T-helper 1 cell (primary cell): ENCODE measurements around the gene MAP3K13.
"Not testable (repeated sequence)": the region's sequence is repeated elsewhere in the genome, so short reads cannot be mapped to it uniquely, and the experiment has no call there.

Experiments used
- DNase-seq, 5 donors: peaks; one replicate each; pipeline ENCODE4 v3.0.0-alpha.2; 2012 to 2020

MAP3K13 gene

GRCh38 chr3:185457376-185457775 lies 94.4 kb downstream of the MAP3K13 start:
- DNase-seq = no peak

DNA sequence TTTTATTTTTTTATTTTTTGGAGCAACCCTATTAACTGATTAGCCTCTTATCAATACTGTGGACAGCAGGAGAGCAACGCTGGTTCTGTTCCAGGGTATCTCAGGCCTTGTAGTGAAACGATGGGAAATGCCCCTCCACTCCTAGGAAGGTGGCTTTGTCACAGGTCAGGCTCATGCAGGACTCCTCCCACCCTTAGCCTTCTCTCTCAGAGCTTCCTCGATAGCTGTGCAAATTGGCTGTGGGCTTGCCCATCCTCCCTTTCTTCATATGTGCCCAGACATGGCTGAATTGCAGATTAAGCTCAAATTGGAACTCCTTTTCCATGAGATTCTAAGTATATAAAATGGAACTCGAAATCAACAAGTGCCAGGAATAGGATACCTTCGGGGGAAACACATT lies 97.4 kb downstream of the MAP3K13 start:
- DNase-seq = no peak

GRCh38 chr3:185460719-185461350 lies 97.9 kb downstream of the MAP3K13 start:
- DNase-seq = no peak

GRCh38 chr3:185465471-185465870 lies 102.5 kb downstream of the MAP3K13 start:
- no peak for DNase-seq

DNA sequence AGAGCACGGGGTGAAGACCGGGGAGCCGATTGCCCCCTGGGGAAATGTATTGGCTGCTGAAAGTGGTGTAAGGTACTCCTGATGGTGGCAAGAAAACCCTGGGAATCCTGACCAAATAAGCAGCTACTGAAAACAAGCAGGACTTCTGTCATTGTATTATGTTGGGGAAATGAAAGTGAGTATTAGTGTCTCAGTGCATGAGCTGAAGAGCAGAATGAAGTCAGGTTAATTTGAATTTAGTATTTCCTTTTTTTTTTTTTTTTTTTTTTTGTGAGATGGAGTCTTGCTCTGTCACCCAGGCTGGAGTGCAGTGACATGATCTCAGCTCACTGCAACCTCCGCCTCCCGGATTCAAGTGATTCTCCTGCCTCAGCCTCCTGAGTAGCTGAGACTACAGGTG lies 103.2 kb downstream of the MAP3K13 start:
- not testable (repeated sequence) for DNase-seq

GRCh38 chr3:185469542-185469941 lies 106.6 kb downstream of the MAP3K13 start:
- DNase-seq = no peak

DNA sequence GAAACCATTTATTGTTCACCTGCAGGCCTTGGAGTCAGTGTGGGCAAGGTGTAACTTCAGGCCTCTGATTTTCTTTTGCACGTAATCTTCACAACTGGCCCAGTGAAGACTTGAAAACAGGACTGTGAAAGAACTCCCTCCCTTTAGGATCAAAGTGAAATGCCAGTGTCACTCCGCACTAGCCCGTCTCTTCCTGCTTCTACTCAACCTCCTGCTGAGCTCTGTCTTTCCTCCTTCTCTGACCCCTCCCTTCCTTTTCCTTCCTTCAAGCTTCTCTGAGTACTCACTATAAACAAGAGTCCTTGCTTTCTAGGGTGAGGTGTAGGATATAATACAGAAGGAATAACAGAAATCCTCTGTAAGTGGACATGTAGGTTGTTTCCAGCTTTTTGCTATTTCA lies 107.4 kb downstream of the MAP3K13 start:
- DNase-seq = no peak

DNA sequence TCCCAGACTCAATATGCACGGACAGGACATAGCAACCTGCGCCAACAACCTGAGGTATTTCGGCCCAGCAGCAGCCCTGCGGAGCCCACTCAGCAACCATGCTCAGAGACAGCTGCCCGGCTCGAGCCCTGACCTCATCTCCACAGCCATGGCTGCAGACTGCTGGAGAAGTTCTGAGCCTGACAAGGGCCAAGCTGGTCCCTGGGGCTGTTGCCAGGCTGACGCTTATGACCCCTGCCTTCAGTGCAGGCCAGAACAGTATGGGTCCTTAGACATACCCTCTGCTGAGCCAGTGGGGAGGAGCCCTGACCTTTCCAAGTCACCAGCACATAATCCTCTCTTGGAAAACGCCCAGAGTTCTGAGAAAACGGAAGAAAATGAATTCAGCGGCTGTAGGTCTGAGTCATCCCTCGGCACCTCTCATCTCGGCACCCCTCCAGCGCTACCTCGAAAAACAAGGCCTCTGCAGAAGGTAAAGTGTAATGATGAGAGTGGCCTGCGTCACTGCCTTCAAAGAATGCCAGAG lies 110.4 kb downstream of the MAP3K13 start:
- no peak for DNase-seq

DNA sequence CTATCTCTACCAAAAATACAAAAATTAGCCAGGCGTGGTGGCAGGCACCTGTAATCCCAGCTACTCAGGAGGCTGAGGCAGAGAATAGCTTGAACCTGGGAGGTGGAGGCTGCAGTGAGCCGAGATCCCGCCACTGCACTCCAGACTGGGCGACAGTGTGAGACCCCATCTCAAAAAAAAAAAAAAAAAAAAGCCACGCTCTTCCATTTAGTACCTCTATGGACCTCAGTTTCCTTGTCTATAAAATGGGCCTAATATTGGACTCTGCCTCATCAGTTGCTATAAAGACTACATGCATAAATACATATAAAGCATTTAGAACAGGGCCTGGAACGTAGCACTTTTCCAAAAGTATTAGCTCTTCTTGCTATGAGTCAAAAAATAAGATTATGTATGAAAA lies 112.0 kb downstream of the MAP3K13 start:
- DNase-seq = not testable (repeated sequence)

DNA sequence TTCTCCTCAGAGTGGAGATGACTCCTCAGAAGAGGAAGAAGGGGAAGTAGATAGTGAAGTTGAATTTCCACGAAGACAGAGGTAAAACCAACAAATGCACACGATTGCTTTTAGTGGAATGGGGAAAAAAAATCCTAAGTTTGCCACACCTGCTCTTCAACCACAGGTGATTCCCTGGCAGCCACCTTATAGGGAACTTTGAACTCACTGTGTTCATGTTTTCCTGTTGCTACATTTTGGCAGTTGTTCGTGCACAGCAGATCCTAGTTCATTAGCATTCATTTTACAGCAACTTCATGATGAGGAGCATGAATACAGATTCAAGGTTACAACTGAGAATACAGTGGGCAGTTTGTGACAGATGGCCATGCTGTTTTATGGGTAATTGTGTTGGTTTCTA lies 114.4 kb downstream of the MAP3K13 start:
- no peak for DNase-seq

DNA sequence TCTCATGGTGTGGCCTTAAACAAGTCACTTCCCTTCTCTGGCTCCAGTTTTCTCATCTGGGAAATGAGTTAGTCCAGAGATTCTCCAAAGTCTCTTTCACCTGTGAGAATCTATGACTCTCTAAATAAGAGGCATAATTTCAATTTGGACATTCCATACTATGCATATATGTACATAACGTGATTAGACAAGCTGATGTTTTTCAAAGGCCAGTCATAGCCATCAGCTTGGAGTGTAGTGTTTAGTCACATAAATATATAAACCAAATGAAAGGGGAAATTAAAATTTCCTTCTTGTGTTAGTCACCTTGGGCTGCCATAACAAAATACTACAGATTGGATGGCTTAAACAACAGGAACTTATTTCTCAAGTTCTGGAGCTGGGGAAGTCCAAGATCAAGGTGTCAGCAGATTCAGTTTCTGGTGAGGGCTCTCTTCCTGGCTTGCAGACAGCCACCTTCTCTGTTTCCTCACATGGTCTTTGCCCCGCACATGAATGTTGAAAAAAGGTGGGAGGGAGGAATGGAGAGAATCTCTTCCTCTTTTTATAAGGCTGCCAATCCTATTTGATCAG lies 116.5 kb downstream of the MAP3K13 start:
- no peak for DNase-seq

DNA sequence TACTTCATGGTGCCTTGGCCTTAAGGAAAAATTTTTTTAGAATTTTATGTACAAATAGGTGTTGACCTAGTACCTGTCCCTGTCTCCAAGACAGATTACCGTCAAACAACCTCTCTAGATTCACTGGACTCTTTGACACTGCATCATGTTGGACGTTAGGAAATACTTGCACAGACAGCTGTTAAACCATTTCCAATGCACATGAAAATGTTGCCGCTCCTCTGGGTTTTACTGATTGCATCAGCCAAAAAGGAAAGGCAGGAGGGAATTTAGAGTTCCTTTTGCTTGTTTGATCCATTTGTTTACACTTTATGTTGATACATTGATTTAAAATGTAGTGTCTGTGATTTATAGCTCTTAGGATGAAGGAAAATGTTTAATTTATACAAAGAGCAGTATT lies 121.4 kb downstream of the MAP3K13 start:
- DNase-seq = no peak

GRCh38 chr3:185486394-185486793 lies 123.5 kb downstream of the MAP3K13 start:
- no peak for DNase-seq

- no peak for DNase-seq
These were observed 125.5 kb downstream of the MAP3K13 start for GRCh38 chr3:185488465-185488864.

- DNase-seq = no peak
These were observed 126.5 kb downstream of the MAP3K13 start for GRCh38 chr3:185489462-185489861.

DNA sequence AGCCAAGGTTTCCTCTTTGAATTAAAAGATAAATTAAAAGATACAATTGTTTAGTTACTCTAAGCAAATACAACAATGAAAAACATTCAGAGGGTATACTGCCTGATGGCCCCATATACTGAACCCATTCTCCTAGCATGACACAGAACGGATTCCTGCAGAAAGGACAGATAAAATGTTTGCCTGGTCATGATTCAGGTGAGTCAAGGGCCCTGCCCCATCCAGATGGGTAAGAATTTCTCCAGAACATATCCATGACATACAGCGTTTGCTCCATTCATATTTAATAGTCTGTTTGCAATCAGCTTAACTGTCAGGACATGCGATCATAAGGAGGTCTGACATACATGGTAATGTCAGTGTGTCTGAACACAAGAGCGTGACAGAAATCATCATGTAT lies 127.3 kb downstream of the MAP3K13 start:
- no peak for DNase-seq

DNA sequence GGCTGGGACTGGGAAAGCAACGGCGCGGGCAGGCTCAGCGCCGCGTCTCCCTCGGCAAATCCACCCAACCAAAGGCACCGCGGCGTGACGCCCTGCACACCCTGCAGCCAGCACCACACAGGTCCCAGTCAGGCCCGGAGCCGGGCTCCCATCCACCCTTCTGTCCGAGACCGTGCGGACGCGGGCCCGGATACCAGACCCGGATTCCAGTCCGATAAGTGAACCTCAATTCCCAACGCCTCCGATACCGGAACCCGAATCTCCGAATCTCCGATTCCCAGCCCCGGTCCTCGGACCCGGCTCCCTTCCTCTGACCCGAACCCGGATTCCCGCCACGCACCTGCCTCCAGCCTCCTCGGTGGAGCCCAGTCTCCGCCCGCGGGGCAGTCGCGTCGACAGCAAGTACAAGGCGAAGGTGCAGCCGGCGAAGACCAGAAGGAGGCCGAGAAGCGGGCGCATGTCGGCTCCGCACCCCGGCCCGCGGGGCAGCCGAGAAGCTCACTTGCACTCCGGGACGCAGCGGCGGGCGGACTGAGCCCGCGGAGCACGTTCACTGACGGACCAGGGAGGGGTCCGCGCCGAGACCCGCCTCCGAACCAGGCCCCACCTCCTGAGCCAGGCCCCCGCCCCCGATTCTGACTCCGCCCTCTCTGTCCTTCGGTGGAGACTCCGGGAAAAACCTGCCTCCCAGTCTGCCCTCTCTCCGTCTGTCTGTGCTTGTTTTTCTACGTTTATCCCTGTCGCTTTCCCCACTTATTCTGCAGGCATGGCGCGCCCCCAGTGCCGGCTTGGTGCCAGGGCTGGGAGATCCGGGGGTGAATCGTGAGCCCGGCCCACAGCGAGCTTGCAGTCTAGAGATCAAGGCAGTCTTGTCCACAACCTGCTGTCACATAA lies 135.8 kb downstream of the MAP3K13 start, which contains the start of gene TMEM41A:
TSS of gene TMEM41A (minus strand) at position 533 of the 894 bp plus-strand sequence. CDS start at position 459, 74 bp downstream.
- DNase-seq = peak; percentile 74 to 89 (median 79)

DNA sequence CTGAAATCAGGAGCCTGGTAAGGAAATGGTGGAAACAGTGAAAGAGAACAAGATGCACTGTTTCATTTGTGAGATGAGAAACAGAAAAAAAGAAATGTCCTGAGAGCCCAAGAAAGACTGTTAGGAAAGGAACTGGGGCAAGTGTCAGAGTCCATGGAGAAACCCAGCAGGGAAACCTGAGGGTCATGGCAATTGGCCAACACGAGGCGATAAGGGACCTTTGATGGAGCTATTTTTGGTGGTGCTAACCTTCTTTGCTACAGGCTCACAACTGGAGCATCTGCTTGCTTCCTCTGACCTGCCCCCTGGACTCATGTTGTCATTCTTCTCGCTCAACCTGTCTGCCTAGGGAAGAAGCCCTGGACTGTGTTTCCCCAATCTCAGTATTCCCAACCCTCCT lies 140.1 kb downstream of the MAP3K13 start:
- no peak for DNase-seq

- no peak for DNase-seq
These were observed 140.6 kb downstream of the MAP3K13 start for GRCh38 chr3:185503521-185503920.

- DNase-seq = no peak
These were observed 141.7 kb downstream of the MAP3K13 start for GRCh38 chr3:185504636-185505035.

- no peak for DNase-seq
These were observed 144.9 kb downstream of the MAP3K13 start for GRCh38 chr3:185507883-185508282.

DNA sequence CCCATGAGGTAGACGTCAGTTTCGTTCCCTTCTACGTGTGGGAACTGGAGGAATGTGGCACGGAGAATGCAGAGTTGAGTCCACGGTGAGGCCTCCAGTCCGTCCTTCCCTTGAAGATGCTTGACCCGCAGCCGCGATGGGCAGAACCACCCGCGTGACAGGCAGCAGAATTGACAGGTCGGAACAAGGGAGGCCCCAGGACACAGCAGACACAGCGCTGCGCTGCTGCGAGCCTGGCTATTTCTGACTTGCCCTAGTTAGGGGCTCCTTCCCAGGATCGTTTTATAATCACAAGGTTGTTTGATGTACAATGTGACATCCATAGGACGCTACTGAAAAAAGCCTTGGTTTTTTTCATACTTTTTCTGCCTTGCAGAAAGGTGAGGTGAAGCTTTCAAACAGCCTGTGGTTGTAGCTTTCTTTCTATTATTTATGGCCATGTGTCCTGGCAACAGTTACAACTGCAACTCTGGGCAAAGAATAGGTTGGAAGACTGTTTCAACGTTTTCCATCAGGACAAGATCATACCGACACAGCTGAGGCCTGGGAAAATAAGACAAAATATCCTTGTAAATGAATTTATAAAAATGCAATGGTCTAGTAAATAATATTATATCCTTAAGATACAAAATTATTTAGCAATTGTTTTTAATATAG lies 145.5 kb downstream of the MAP3K13 start:
- no peak for DNase-seq

- no peak for DNase-seq
These were observed 148.8 kb downstream of the MAP3K13 start for GRCh38 chr3:185511711-185512110.
